OCI-LY3 (cell line): ENCODE results near the gene MAN1A1.
A peak's percentile ranks its signal among the peaks of the same experiment; 100 is the strongest.

Experiments used
- H2AFZ ChIP-seq: fragments of 200-600, 300-600 bp; shearing (Covaris generic); 2 replicates; pipeline ENCODE4 v1.6.0; 2014; ENCODE audit warnings: antibody characterized with exemption, low read depth, low read length
- H3K27ac ChIP-seq: fragments of 200-600, 300-600 bp; sonication (generic); 2 replicates; pipeline ENCODE4 v1.5.1; 2014; ENCODE audit warnings: mild to moderate bottlenecking, low read length, moderate library complexity, mixed read lengths
- H3K27me3 ChIP-seq: fragments of 200-600, 300-600 bp; sonication (generic); 2 replicates; pipeline ENCODE4 v1.6.1; 2014; ENCODE audit warnings: low read depth, low read length, mixed read lengths
- H3K36me3 ChIP-seq: fragments of 200-600, 300-600 bp; sonication (generic); replicated peaks from 2 replicates; pipeline ENCODE3; 2014; ENCODE audit warnings: low read depth, low read length, mixed read lengths
- H3K4me1 ChIP-seq: fragments of 300-600, 200-600 bp; sonication (generic); 2 replicates; pipeline ENCODE4 v1.6.1; 2014; ENCODE audit warnings: low read length, mixed read lengths
- H3K4me2 ChIP-seq: fragments of 200-600, 300-600 bp; sonication (generic); 2 replicates; pipeline ENCODE4 v1.6.1; 2014; ENCODE audit warnings: low read length, mixed read lengths
- H3K4me3 ChIP-seq: fragments of 300-600, 200-600 bp; sonication (generic); 2 replicates; pipeline ENCODE4 v1.5.1; 2014; ENCODE audit warnings: antibody characterized with exemption, mild to moderate bottlenecking, low read length, moderate library complexity
- H3K79me2 ChIP-seq: fragments of 300-600, 200-600 bp; shearing (Covaris generic); 2 replicates; pipeline ENCODE4 v1.6.1; 2014; ENCODE audit warnings: mild to moderate bottlenecking, low read length, mixed read lengths
- H3K9ac ChIP-seq: fragments of 300-600, 200-600 bp; shearing (Covaris generic); 2 replicates; pipeline ENCODE4 v1.6.0; 2014; ENCODE audit warnings: mild to moderate bottlenecking, low read length, moderate library complexity
- H3K9me3 ChIP-seq: fragments of 200-600, 300-600 bp; shearing (Covaris generic); 2 replicates; pipeline ENCODE4 v1.6.1; 2014; ENCODE audit warnings: low read length, mixed read lengths; ENCODE audit not compliant: insufficient read depth
- H4K20me1 ChIP-seq: fragments of 200-600, 300-600 bp; sonication (generic); 2 replicates; pipeline ENCODE4 v1.6.1; 2016; ENCODE audit warnings: low read length, mixed read lengths; ENCODE audit not compliant: insufficient read depth
- CTCF ChIP-seq: fragments of 200-600, 300-600 bp; sonication (generic); IDR thresholded peaks from 2 replicates; pipeline ENCODE4 v1.5.1; 2014; ENCODE audit warnings: antibody characterized with exemption, low read length, low read depth
- EZH2phosphoT487 ChIP-seq: fragments of 200-600 bp; shearing (Covaris generic); IDR thresholded peaks from 2 replicates; pipeline ENCODE4 v1.6.1; 2018; ENCODE audit warnings: antibody characterized with exemption, mixed run types, low read depth

Gene MAN1A1

GRCh38 chr6:119166024-119166784, 183.4 kb downstream of the MAN1A1 start:
- Histone ChIP-seq H3K4me2 (no peak overlapping the region), H3K4me1 (peaks cover 18% of the 10 kb centered on the region), H3K36me3 (no peaks in the 10 kb centered on the region), H3K9me3 (no peaks in the 10 kb centered on the region), H2AFZ (no peak overlapping the region), H3K79me2 (no peaks in the 10 kb centered on the region), H3K4me3 (no peak overlapping the region), H4K20me1 (no peaks in the 10 kb centered on the region), H3K9ac (no peak overlapping the region), H3K27me3 (peaks cover 14% of the 10 kb centered on the region), H3K27ac (no peak overlapping the region)
- no peak for TF ChIP-seq EZH2phosphoT487
- no peak for TF ChIP-seq CTCF

DNA sequence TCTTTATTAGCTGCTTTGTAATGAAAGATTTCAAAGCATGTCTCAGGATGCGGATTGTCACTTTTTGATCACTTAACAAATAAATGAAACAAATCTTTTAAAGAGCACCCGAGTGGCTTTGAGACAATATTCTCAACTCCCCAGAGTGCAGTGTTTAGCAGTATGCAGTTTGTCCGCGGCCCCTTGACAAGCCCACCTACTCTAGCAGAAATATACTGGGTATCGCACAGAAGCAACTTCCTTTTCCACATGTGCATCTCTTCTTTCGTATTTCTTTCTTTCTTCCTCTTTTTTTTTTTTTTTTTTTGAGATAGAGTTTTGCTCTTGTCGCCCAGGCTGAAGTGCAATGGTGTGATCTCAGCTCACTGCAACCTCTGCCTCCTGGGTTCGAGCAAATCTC, 186.6 kb downstream of the MAN1A1 start:
- no peak overlapping the region for H3K9ac ChIP-seq
- H3K9me3 ChIP-seq, result no peaks in the 10 kb centered on the region
- no peak overlapping the region for H2AFZ ChIP-seq
- H3K4me1 ChIP-seq, result peaks cover 18% of the 10 kb centered on the region
- H4K20me1 ChIP-seq, result no peaks in the 10 kb centered on the region
- H3K27ac ChIP-seq, result no peak overlapping the region
- no peaks in the 10 kb centered on the region for H3K79me2 ChIP-seq
- H3K36me3 ChIP-seq, result no peaks in the 10 kb centered on the region
- 0 out of 2 replicates have a peak overlapping the region, but pooled peaks have one; percentile 8 for H3K4me3 ChIP-seq
- TF ChIP-seq CTCF (no peak), EZH2phosphoT487 (no peak)
- peak overlapping the region; percentile 48 for H3K4me2 ChIP-seq
- H3K27me3 ChIP-seq, result peaks cover 14% of the 10 kb centered on the region

GRCh38 chr6:119162134-119162775, 187.3 kb downstream of the MAN1A1 start:
- H3K36me3 ChIP-seq, result no peaks in the 10 kb centered on the region
- H3K27ac ChIP-seq, result no peak overlapping the region
- no peak for TF ChIP-seq CTCF
- TF ChIP-seq EZH2phosphoT487, result no peak
- H4K20me1 ChIP-seq, result no peaks in the 10 kb centered on the region
- peaks cover 14% of the 10 kb centered on the region for H3K27me3 ChIP-seq
- no peak overlapping the region for H2AFZ ChIP-seq
- peaks cover 18% of the 10 kb centered on the region for H3K4me1 ChIP-seq
- no peak overlapping the region for H3K9ac ChIP-seq
- H3K4me2 ChIP-seq, result 0 out of 2 replicates have a peak overlapping the region, but pooled peaks have one; percentile 16
- no peak overlapping the region for H3K4me3 ChIP-seq
- H3K79me2 ChIP-seq, result no peaks in the 10 kb centered on the region
- no peaks in the 10 kb centered on the region for H3K9me3 ChIP-seq

GRCh38 chr6:119161438-119161837, 188.1 kb downstream of the MAN1A1 start:
- no peaks in the 10 kb centered on the region for H4K20me1 ChIP-seq
- H2AFZ ChIP-seq, result no peak overlapping the region
- H3K4me2 ChIP-seq, result no peak overlapping the region
- H3K9ac ChIP-seq, result no peak overlapping the region
- H3K27me3 ChIP-seq, result peaks cover 14% of the 10 kb centered on the region
- TF ChIP-seq CTCF, result no peak
- no peak for TF ChIP-seq EZH2phosphoT487
- H3K27ac ChIP-seq, result no peak overlapping the region
- H3K4me3 ChIP-seq, result no peak overlapping the region
- no peaks in the 10 kb centered on the region for H3K79me2 ChIP-seq
- peaks cover 18% of the 10 kb centered on the region for H3K4me1 ChIP-seq
- no peaks in the 10 kb centered on the region for H3K36me3 ChIP-seq
- no peaks in the 10 kb centered on the region for H3K9me3 ChIP-seq
